Measurements from ENCODE around the gene DMRTA2.

DNA sequence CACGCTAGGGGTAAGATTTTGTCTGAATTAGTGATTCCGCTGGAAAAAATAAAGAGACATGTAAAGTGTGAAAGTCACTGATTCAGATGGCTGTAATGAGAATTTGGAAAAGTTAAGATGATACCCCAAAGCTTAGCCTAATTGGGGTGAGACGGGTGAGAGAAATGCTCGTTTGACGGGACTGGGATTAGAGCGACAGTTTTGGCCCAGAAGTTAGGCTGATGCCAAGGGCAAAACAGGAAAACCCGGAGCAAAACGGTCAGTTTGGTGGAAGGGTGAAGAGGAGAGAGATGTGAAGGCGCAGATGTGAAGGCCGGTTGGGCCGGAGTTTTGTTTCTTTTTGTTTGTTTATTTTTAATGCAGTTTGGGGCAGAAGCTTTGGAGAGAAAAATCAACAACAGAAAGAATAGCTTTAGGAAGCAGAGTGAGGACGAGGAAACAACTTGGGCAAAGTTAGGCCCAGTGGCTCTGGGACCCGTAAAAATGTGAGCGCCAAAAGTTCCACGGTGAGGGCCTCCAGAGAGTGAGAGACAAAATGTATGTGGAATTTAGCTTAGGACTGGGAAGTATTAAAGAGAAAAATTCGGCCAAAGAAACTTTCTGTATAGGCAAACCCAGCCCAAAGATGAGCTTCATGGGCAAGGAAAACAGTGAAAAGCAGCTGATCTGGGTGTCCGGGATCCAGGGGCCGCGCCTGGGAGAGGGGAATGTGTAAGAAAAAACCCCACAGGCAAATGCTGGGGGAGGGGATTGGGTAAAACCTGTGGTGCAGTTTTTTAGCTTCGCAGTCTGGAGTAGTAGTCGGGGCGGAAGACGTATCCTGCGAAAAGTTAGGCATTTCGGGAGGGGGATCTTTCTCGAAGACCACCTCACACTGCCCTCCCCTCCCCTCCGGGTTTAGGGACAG is 1.2 kb downstream of the DMRTA2 start:
- no peak for TF ChIP-seq POLR2AphosphoS5 (IDR thresholded peaks at IDR 0.05; ENCODE audit: low read depth, low read length)
- no peak for TF ChIP-seq POLR2A (IDR thresholded peaks at IDR 0.05; ENCODE audit: low read depth, low read length)
- TF ChIP-seq TAF1 (IDR thresholded peaks at IDR 0.05; ENCODE audit: low read depth, low read length): no peak
- TF ChIP-seq PAX5 (IDR thresholded peaks at IDR 0.05; ENCODE audit: insufficient read depth, low read length, severe bottlenecking): no peak
- TF ChIP-seq SPI1 (IDR thresholded peaks at IDR 0.05; ENCODE audit: low read depth, low read length): no peak
